Measurements from ENCODE around the gene PPP4R2.
"Not testable (repeated sequence)": the region's sequence is repeated elsewhere in the genome, so short reads cannot be mapped to it uniquely, and the experiment has no call there.

Gene PPP4R2

DNA sequence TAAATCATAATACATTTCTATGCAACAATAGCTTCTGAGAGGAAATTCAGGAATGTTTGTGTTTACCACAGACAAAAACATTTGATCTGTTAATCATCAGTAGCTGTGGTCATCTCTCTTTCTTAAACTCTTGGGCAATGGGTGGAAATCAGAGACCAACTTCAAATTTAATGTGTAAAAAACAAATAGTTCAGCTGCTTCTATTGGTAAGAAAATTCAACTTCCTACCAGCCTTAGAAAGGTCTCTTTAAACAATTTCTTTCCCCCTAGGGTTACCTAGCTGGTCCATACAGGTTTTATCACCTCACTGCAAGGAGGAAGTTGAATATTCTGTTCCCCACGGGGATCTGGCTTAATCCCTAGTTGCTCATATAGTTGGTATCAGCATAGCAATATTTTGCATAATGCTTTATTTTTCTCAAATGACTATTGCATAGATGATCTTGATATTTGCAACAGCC lies 20.3 kb upstream of the PPP4R2 start:
- no peak for DNase-seq (ENCODE audit: low read depth in 2 of 3, low spot score in 2 of 3)

DNA sequence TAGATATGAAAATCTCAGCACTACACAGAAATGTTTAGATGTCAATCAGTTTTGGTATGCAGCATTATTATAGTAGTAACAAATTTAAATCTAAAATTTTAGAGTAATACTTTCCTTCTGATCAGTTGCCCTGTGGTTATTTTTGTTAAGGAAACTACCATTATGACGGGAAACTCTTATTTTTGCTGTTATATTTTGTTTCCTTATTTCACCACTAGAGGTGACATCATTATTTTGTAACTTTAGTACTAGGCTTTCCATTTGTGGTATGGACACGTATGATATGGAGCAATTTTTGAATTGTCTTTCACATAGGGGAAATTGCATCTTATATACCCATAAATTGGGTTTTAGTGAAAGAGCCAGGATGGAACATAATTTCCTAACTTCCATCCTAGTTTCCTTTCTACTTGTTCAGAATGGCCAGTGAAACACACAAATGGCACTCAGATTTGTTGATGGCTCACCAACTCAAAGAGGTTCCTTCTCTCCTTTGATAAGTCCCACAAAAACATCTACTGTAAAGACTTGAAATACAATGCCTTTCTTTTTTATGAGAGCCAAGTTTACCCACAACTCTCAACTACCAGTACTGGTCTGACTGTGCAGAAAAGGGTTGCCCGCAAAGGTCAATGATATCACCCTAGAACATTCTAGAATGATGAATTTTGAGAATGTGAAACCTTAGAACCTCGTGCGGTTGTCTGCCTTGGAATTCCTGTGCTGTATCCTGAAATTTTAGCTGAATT lies 19.4 kb upstream of the PPP4R2 start:
- no peak for DNase-seq (ENCODE audit: low read depth in 2 of 3, low spot score in 2 of 3)

DNA sequence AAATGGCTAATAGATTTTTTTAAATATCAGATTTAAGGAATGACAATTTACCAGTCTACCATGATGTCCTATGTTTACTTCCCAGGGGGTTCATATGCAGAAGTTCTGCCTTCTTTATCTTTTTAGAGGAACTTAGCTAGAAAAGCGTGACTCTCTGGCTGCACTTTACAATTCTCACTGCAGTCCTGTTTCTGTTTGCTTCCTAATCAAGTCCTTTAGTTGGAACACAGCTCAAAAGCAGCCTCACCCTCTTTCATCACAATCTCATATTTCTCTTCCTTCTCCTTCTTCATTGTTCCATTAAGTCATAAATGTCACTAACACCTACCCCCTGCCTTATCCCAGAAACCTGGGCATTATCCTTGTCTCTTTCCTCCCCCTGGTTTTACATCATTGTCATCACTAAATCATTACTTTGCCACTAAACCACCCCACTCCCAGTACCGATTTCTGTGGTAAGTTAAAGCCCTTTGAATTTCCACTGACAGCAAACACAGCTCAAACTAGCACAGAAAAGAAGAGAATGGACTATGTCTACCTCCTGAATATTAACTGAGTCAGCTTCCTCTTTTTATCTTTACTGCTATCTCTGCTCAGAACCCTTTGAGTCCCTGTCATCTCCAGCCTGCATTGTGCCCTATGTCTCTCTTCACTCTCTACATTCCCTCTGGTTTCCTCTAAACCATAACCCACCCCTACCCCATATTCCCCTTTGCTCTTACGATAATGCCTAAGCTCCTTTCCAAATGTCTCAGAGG lies 13.8 kb upstream of the PPP4R2 start:
- DNase-seq (ENCODE audit: low read depth in 2 of 3, low spot score in 2 of 3): no peak

DNA sequence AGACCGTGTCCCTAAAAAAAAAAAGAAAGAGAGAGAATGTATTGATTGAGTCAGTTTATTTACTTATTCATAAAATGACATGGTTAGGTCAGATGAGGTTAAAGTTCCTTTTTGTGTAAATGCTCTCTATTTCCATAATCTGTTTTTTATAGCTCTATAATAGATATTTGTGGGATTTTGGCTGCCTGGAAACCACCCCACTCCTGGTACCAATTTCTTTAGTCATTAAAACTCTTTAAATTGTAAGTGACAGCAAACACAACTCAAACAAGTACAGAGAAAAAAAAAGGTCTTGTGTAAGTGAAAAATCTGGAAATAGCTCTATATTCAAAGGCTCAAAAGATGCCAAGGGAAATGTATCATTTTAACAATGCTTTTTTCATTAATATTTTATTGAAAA lies 11.0 kb upstream of the PPP4R2 start:
- no peak for DNase-seq (ENCODE audit: low read depth in 2 of 3, low spot score in 2 of 3)

DNA sequence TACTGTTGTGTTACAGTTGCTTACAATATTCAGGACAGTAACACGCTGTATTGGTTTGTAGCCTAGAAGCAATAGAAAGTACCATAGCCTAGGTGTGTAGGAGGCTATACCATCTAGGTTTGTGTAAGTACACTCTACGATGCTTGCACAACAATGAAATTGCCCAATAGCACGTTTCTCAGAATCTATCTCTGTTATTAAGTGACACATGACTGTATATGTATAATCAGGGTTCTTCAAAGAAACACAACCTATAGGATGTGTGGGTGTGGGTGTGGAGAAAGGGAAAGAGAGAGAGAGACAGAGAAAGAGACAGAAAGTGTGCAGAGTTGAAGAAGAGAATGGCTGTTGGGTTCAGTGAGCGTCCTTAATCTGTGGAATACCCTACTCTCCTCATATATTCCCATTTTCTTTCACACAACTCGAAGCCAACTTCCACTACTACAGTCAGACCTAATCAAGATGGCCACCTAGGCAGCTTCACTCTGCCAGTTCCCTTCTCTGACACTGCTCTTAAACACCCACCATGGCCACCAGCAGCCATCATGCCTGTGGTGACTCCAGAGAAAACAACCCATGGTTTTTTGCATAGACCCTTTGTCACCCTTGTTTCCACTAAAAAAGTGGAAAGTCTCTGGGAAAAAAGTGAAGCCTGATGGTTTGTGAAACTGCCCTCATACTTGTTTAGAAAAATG lies 5.8 kb upstream of the PPP4R2 start:
- DNase-seq (ENCODE audit: low read depth in 2 of 3, low spot score in 2 of 3): no peak

DNA sequence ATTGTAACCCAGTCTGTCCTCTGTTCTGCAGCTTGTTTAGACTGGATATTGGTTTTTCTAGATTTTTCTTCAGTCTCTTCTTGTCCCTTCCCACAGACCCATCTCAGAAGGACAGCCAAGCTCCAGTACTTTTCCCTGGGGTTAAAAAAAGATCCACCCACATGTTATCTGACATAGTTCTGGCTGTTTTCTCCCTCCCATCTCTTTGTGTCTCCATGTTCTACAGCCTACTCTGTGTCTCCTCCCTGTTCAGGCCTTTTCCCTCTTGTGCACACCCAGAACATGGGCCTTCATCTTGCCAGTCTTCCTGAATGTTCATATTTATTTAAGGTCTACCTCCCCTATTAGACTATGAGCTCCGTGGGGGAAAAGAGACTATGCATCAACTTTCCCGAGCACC lies 5.1 kb upstream of the PPP4R2 start:
- DNase-seq (ENCODE audit: low read depth in 2 of 3, low spot score in 2 of 3): no peak

DNA sequence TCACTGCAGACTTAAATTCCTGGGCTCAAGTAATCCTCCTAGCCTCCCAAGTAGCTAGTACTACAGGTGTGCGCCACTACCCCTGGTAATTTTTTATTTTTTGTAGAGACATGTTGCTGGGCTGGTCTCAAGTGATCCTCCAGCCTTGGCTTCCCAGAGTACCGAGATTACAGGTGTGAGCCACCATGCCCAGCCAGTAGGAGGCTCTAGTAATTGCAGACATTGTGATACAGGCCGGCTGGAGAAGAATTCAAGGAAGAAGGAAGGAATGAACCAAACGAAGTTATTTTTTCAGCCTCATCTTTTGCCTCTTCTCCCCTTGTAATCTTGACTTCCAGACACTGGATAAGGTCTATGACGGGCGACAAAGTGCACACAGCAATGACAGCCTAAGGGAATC lies 3.2 kb upstream of the PPP4R2 start:
- DNase-seq (ENCODE audit: low read depth in 2 of 3, low spot score in 2 of 3): no peak

DNA sequence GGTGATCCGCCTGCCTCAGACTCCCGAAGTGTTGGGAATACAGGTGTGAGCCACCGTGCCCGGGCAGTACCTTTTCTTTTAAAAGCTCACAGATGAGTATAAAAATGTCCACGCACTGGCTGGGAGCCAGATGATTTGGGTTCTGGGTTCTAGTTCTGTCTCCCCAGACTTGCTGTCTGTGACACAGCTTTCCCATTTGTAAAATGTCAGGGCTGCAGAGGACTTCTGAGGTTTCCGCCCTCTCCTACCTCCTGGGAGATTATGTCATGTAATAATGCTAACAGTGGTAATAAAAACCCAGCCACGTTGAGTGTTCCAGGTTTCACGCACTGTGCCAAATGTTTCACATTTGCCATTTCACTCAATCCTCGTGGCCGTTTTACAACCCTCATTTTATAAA lies 1.3 kb upstream of the PPP4R2 start:
- no peak for DNase-seq (ENCODE audit: low read depth in 2 of 3, low spot score in 2 of 3)

DNA sequence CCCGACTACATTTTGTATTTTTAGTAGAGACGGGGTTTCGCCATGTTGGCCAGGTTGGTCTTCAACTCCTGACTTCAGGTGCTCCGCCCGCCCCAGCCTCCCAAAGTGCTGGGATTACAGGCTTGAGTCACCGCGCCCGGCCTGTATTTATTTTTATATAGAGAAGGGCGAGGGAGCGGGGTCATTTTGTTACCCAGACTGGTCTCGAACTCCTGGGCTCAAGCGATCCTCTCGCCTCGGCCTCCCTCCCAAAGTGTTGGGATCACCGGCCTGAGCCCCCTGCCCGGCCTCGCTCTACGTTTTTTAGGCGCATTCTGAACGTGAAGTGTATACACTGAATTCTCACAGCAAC lies 514 bp upstream of the PPP4R2 start:
- DNase-seq (ENCODE audit: low read depth in 2 of 3, low spot score in 2 of 3): no peak

DNA sequence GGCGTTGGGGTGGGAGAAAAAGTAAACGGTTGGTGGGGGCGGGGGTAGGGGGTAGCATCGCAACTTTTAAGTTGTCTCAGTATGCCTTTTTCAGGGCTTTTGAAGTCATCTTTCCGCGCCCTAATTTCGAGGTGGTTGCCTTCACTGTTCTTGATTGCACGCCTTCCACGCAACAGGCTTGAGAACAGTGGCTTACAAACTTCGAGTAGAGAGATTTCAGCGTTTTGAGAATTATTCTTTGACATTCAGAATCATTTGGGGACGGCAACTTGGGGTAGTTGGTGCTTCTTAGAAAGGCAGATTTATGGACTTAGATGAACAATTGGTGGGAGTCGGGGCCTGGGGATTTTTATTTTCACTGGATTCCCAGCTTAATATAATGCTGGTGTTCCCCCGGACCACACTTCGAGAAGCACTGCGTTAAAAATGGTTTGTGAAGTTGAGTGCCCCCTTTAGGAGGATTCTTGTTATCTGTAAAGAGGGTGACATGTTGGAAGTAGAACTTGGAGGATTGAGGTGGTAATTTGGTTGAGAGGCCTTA lies 880 bp downstream of the PPP4R2 start:
- DNase-seq (ENCODE audit: low read depth in 2 of 3, low spot score in 2 of 3): no peak

DNA sequence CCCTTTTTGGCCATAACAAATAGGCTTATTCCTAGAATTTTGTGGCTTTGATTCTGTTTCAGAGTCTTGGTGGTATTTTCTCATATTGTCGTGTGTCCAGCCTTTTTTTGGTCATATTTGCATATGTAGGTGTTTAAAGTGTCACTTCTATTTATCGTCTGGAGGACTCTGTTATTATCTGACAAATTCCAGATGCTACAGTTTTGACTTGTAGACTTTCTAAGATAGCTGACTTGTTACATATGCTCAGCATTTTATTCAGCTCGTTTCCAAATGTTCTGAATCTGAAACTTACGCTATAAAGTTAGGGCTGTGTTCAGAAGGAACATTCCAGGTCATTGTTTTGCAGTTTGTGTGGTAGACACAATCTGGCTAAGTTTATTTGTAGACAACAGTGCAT lies 1.9 kb downstream of the PPP4R2 start:
- no peak for DNase-seq (ENCODE audit: low read depth in 2 of 3, low spot score in 2 of 3)

DNA sequence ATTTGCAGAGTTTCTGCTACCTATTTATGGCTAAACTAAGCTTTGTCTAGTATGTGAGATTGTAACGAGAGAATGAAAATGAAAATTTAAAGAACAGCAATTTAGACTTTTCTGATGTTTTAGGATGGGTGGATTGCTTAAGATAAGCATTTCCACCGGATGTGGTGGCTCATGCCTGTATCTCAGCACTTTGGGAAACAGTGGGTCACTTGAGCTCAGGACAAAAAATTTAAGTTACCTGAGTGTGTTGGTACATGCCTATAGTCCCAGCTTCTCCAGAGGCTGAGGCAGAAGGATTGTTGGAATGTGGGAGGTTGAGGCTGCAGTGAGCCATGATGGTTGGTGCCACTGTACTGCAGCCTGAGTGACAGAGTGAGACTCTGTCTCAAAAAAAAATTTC lies 3.3 kb downstream of the PPP4R2 start:
- no peak for DNase-seq (ENCODE audit: low read depth in 2 of 3, low spot score in 2 of 3)

DNA sequence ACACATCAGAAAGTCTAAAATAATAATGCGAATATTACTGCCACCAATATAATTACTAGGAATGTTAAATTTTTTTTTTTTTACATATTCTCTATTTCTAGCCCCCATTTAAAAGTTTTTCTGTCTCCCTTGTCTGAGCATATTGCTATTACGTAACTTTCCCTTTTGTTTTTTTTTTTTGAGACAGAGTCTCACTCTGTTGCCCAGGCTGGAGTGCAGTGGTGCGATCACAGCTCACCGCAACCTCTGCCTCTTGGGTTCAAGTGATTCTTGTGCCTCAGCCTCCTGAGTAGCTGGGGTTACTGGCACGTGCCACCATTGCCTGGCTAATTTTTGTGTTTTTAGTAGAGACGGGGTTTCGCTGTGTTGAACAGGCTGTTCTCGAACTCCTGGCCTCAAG lies 6.4 kb downstream of the PPP4R2 start:
- not testable (repeated sequence) for DNase-seq (ENCODE audit: low read depth in 2 of 3, low spot score in 2 of 3)

DNA sequence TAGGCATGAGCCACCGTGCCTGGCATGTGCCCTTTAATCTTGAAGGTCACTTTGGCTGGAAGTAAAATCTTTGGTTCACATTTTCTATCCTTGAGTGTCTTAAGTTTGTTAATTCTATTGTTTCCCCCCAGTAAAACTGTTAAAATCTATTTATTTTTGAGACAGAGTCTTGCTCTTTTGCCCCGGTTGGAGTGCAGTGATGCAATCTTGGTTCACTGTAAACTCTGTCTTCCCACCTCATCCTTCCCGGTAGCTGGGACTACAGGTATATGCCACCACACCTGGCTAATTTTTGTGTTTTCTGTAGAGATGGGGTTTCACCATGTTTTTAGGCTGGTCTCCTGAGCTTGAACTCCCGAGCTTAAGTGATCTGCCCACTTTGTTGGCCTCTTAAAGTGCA lies 7.7 kb downstream of the PPP4R2 start:
- DNase-seq (ENCODE audit: low read depth in 2 of 3, low spot score in 2 of 3): no peak

DNA sequence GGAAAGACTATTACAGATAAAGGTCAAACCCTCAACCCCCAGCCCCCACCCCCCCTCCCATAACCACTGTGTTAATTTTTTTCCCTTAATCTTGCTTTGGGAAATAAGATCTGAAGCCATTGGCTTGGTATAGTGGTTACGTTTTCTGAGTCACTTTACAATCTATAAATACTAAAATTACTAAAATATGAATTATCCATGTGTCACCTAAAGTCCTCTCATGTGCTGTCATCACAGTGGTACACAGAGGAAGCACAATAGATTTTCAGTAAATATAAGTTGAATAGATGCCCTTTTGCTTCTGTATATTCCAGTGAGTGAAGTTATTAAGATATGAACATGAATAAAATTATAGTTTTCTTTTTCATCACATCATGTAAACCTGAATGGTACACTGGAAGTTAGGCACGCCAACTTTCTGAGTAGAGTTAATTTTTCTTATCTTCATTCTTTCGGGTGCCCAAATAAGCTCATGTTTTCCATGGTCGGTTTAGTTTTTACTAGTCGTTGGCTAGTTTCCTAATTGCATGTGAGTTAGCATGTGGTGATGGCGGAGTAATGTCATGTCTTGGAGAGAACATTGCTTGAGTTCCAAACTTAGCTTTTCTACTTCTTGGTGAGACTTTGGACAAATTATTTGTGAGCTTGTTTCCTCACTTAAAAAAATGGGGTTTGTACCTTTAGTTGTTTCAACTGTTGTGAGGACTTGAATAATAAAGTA lies 11.5 kb downstream of the PPP4R2 start:
- DNase-seq (ENCODE audit: low read depth in 2 of 3, low spot score in 2 of 3): no peak

DNA sequence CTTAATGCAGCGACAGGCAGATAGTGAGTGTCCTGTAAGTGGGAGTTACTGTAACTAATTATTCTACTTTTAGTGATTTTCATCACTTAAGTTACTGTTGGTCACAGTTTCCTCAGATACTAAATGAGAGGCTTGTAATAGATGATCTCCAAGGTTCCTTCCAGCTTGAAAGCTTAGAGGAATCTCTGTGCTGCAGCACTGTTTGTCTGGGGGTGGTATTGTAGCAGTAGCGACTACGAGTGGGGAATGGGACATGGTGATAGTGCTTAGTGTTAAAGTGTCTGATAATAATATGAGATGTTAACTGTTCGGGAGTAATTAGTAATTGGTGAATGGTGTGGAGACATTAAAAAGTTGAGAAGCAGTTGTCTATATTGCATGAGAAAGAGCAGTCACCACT lies 12.4 kb downstream of the PPP4R2 start:
- DNase-seq (ENCODE audit: low read depth in 2 of 3, low spot score in 2 of 3): no peak

DNA sequence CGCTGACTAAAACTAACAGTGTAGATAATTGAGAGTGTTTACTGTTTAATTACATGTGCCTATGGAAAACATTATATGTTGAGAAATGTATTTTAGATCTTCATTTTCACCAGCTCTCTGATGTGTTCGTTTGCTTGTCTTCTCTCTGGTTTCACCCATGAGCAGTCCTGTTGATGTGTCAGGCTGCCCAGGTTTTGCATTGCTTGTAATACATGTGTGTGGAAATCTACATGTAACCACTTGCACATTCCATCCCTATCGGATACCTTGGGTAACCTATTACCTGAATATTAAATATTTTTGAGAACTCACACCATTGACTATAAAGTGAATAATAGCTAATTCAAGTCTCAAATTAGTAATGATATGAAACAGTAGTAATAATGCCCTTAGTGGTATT lies 13.1 kb downstream of the PPP4R2 start:
- DNase-seq (ENCODE audit: low read depth in 2 of 3, low spot score in 2 of 3): no peak

DNA sequence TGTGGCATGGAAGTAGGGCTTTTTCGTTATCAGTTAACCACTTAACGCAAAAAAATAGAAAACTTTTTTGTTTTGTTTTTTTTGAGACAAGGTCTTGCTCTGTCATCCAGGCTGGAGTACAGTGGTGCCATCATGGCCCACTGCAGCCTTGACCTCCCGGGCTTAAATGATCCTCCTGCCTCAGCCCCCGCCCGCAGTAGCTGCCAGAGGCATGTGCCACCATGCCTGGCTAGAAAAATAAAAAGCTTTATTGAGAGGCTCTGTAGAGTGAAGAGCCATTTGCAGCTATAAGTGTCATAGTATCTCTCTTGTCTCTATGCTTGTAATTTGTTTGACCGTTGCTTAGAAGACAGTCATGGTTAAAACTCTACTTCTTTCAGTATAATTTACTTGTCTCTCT lies 13.5 kb downstream of the PPP4R2 start:
- DNase-seq (ENCODE audit: low read depth in 2 of 3, low spot score in 2 of 3): no peak

DNA sequence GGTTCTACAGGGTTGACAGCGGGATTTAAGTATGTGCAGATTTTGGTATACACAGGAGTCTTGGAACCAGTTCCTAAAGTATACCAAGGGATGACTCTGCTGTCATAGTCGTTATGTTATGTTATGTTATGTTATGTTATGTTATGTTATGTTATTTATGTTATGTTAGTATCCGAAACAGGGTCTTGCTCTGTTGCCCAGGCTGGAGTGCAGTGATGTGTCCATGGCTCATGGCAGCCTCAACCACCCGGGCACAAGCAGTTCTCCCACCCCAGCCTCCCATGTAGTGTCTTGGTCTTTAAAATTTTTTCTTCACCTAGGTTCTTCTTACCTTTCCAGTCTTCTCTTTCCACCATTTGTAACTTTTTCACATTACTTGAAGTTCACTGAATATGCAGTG lies 21.7 kb downstream of the PPP4R2 start:
- DNase-seq (ENCODE audit: low read depth in 2 of 3, low spot score in 2 of 3): no peak

DNA sequence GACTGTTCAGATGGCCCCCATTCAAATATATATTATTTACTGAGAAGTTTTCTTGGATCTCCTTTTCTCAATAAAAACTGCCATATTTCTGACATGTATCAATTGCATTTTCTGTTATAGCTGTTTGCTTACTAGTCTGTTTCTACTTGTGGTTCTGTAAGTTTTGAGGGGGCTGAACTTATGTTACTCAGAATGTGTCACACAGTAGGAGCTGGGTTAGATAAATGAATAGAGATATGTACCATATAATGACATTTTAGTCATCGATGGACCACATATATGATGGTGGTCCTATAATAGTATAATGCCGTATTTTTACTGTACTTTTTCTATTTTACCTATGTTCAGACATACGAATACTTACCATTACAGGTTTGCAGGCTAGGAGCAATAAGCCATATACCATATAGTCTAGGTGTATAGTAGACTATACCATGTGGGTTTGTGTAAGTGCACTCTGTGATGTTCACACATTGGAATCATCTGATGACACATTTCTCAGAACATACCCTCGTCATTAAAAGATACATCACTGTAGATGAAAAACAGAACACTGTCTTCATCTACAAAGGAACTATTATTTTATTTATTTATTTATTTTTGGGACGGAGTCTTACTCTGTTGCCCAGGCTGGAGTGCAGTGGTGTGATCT lies 22.3 kb downstream of the PPP4R2 start:
- DNase-seq (ENCODE audit: low read depth in 2 of 3, low spot score in 2 of 3): no peak

DNA sequence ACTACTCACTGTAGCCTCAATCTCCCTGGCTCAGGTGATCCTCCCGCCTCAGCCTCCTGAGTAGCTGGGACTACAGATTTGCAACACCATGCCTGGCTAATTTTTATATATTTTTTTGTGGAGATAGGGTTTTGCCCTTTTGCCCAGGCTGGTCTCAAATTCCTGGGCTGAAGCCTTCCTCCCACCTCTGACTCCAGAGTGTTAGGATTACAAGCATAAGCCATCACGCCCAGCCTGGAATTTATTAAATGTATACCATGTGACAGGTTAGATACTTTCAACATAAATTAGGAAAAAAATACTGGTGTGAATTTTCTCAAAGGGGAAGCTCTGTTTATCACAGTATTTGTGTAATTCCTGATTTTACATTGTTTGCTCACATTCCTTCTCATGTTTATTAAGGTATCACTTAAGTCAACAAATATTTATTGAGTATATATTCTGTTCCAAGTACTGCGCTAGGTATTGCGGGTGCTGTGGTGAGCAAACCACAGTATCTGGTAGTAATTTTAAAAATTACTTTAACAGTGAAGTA lies 24.8 kb downstream of the PPP4R2 start:
- DNase-seq (ENCODE audit: low read depth in 2 of 3, low spot score in 2 of 3): no peak

Data from activated CD8-positive, alpha-beta memory T cell treated with anti-CD3 and anti-CD28 coated beads for 48 hours (primary cell).